Measurements from ENCODE around the gene NIPA2. TPM values are rescaled to one million over a fixed set of nuclear protein-coding genes. Genes with fewer than 3 reads are reported as not detected.

NIPA2 gene
- total RNA-seq, 1 experiment from 2014 or later: 89.4 TPM

GRCh38 chr15:22844421-22845288, 6.2 kb downstream of the NIPA2 start:
- DNase-seq: no peak
- H3K27me3 ChIP-seq (replicated peaks; ENCODE audit: control insufficient read depth, insufficient read depth, low read length): no peaks in the 10 kb centered on the region
- no peak overlapping the region for H3K27ac Mint-ChIP-seq (ENCODE audit: unreplicated experiment)
- no TSS peak for BruUV-seq (replicated peaks)
- intact Hi-C loops (cut with micrococcal nuclease; ENCODE audit: unreplicated experiment): loop anchor here (10.0 kb wide), 1 partner anchor 50 kb away; no protein-coding TSS in a partner anchor
- H3K9me3 Mint-ChIP-seq (ENCODE audit: unreplicated experiment): no peaks in the 10 kb centered on the region
- H3K36me3 ChIP-seq (ENCODE audit: control insufficient read depth, insufficient read depth, low read length): no peaks in the 10 kb centered on the region; the same call in 1 of the 2 replicates
- H3K27me3 Mint-ChIP-seq (ENCODE audit: insufficient read depth, unreplicated experiment): no peaks in the 10 kb centered on the region
- ChIA-PET POLR2A (no interaction called here), CTCF (no interaction called here)
- peaks cover 8% of the 10 kb centered on the region for H3K4me1 ChIP-seq
- peaks cover 27% of the 10 kb centered on the region for H3K4me1 Mint-ChIP-seq (ENCODE audit: low read depth, unreplicated experiment)
- no peak overlapping the region for H3K4me3 ChIP-seq (ENCODE audit: low read depth, low read length)
- peaks cover 73% of the 10 kb centered on the region for H3K36me3 Mint-ChIP-seq (ENCODE audit: insufficient read depth, unreplicated experiment)
- no peak for TF ChIP-seq CTCF (IDR thresholded peaks at IDR 0.05; ENCODE audit: insufficient read depth in 1 of 2, low read depth in 1 of 2, low read length in 1 of 2, severe bottlenecking in 1 of 2, unreplicated experiment in 1 of 2)
- H3K4me3 Mint-ChIP-seq (ENCODE audit: unreplicated experiment): peak overlapping the region; percentile 6
- H3K9me3 ChIP-seq: no peaks in the 10 kb centered on the region

GRCh38 chr15:22845289-22845900, 6.9 kb downstream of the NIPA2 start:
- BruUV-seq (replicated peaks): no TSS peak
- no peak overlapping the region for H3K4me3 Mint-ChIP-seq (ENCODE audit: unreplicated experiment)
- no peaks in the 10 kb centered on the region for H3K27me3 Mint-ChIP-seq (ENCODE audit: insufficient read depth, unreplicated experiment)
- H3K9me3 Mint-ChIP-seq (ENCODE audit: unreplicated experiment): no peaks in the 10 kb centered on the region
- no peaks in the 10 kb centered on the region for H3K27me3 ChIP-seq (replicated peaks; ENCODE audit: control insufficient read depth, insufficient read depth, low read length)
- H3K36me3 Mint-ChIP-seq (ENCODE audit: insufficient read depth, unreplicated experiment): peaks cover 80% of the 10 kb centered on the region
- CTCF ChIA-PET: no interaction called here
- TF ChIP-seq CTCF (IDR thresholded peaks at IDR 0.05; ENCODE audit: insufficient read depth in 1 of 2, low read depth in 1 of 2, low read length in 1 of 2, severe bottlenecking in 1 of 2, unreplicated experiment in 1 of 2): no peak
- DNase-seq: no peak
- H3K4me1 ChIP-seq: peaks cover 7% of the 10 kb centered on the region
- H3K27ac Mint-ChIP-seq (ENCODE audit: unreplicated experiment): no peak overlapping the region
- POLR2A ChIA-PET: no interaction called here
- no peaks in the 10 kb centered on the region; the same call in 1 of the 2 replicates for H3K36me3 ChIP-seq (ENCODE audit: control insufficient read depth, insufficient read depth, low read length)
- intact Hi-C loops (cut with micrococcal nuclease; ENCODE audit: unreplicated experiment): loop anchor here (10.0 kb wide), 1 partner anchor 49 kb away; no protein-coding TSS in a partner anchor
- H3K9me3 ChIP-seq: no peaks in the 10 kb centered on the region
- H3K4me1 Mint-ChIP-seq (ENCODE audit: low read depth, unreplicated experiment): peaks cover 27% of the 10 kb centered on the region
- no peak overlapping the region for H3K4me3 ChIP-seq (ENCODE audit: low read depth, low read length)

GRCh38 chr15:22846073-22846472, 7.6 kb downstream of the NIPA2 start:
- BruUV-seq (replicated peaks): no TSS peak
- Histone ChIP-seq H3K9me3 (no peaks in the 10 kb centered on the region), H3K27me3 (replicated peaks; ENCODE audit: control insufficient read depth, insufficient read depth, low read length) (no peaks in the 10 kb centered on the region), H3K36me3 (ENCODE audit: control insufficient read depth, insufficient read depth, low read length) (no peaks in the 10 kb centered on the region; the same call in 1 of the 2 replicates), H3K4me3 (ENCODE audit: low read depth, low read length) (no peak overlapping the region), H3K4me1 (peaks cover under 1% of the 10 kb centered on the region; the same call in 1 of the 2 replicates)
- Mint-ChIP-seq H3K9me3 (ENCODE audit: unreplicated experiment) (no peaks in the 10 kb centered on the region), H3K4me3 (ENCODE audit: unreplicated experiment) (no peak overlapping the region), H3K36me3 (ENCODE audit: insufficient read depth, unreplicated experiment) (peaks cover 87% of the 10 kb centered on the region), H3K4me1 (ENCODE audit: low read depth, unreplicated experiment) (peaks cover 27% of the 10 kb centered on the region), H3K27ac (ENCODE audit: unreplicated experiment) (no peak overlapping the region), H3K27me3 (ENCODE audit: insufficient read depth, unreplicated experiment) (no peaks in the 10 kb centered on the region)
- ChIA-PET CTCF (interaction anchor here (0.6 kb wide), 1 partner anchor 38 kb away, joined by 4 read pairs; no protein-coding TSS in a partner anchor), POLR2A (no interaction called here)
- DNase-seq: no peak
- intact Hi-C loops (cut with micrococcal nuclease; ENCODE audit: unreplicated experiment): loop anchor here (10.0 kb wide), 1 partner anchor 49 kb away; no protein-coding TSS in a partner anchor
- TF ChIP-seq CTCF (IDR thresholded peaks at IDR 0.05; ENCODE audit: insufficient read depth in 1 of 2, low read depth in 1 of 2, low read length in 1 of 2, severe bottlenecking in 1 of 2, unreplicated experiment in 1 of 2): no peak
